ENCODE measurements around the gene XRN1.
"Not testable (repeated sequence)": the region's sequence is repeated elsewhere in the genome, so short reads cannot be mapped to it uniquely, and the experiment has no call there.

XRN1 gene

DNA sequence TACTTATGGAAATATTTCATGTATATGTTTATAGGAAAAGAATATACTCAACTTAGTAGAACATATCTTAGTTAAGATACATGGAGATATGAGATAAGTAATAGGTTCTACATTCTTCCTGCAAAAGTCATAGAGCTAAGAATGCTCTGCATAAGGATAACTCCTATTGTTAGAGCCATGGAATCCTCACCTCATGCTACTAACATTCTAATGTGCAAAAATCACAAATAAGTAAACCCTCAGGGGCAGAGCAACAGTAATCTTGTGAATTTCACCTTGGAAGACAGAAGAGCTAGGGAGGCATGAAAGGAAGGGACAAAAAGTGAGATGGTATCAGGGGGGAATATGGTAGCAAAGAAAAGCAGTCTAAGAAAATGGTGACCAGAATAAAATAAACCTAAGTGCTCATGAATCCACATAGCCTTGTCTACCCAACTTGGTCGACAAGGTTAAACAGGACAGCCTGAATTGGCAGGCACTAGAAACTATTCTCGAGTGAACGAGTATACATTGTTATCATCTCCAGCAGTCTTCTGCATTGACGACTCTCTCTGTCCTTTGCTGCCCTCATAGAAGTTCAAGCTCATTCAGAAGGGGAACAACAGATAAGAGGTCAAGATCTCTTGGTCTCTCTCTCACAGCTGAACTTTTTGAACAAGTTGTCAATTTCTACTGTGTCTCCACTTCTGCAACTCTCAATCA is 52.8 kb downstream of the XRN1 start:
- no peak for DNase-seq (ENCODE audit: low read depth)
- H3K4me3 ChIP-seq (ENCODE audit: low read length): no peak overlapping the region
- TF ChIP-seq, protein P1, sequence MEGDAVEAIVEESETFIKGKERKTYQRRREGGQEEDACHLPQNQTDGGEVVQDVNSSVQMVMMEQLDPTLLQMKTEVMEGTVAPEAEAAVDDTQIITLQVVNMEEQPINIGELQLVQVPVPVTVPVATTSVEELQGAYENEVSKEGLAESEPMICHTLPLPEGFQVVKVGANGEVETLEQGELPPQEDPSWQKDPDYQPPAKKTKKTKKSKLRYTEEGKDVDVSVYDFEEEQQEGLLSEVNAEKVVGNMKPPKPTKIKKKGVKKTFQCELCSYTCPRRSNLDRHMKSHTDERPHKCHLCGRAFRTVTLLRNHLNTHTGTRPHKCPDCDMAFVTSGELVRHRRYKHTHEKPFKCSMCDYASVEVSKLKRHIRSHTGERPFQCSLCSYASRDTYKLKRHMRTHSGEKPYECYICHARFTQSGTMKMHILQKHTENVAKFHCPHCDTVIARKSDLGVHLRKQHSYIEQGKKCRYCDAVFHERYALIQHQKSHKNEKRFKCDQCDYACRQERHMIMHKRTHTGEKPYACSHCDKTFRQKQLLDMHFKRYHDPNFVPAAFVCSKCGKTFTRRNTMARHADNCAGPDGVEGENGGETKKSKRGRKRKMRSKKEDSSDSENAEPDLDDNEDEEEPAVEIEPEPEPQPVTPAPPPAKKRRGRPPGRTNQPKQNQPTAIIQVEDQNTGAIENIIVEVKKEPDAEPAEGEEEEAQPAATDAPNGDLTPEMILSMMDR (conservative IDR thresholded peaks at IDR 0.05; ENCODE audit: low read length): no peak

DNA sequence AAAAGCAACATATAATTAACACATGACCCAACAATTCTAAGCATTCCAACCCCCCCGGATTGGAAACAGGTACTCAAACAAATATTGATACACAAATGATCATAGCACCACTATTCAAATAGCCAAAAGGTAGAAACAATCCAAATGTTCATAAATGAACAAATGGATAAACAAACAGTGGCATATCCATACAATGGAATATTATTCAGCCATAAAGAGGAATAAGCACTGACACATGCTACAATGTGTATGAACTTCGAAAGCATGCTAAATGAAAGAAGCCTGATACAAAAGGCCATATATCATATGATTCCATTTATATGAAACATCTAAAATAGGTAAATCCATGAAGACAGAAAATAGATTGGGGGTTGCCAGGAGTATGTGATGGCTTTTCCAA is 62.8 kb downstream of the XRN1 start:
- H3K4me3 ChIP-seq (ENCODE audit: low read length): no peak overlapping the region
- TF ChIP-seq, protein P1 (conservative IDR thresholded peaks at IDR 0.05; ENCODE audit: low read length): no peak
- DNase-seq (ENCODE audit: low read depth): no peak

DNA sequence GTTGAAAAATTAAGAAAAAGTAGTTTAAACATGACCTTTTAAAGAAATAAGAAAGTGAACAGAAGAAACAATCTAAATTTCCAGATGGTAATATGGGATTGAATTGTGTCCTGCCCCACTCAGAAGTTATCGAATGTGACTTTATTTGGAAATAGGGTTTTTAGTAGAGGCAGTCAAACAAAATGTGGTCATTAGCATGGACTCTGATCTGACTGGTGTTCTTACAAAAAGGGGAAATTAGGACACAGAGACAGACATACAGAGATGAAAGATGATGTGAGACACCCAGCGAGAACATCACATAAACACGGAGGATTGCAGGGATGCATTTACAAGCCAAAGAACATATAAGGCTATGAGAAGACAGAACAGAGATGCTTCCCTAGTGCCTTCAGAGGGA is 73.2 kb downstream of the XRN1 start:
- DNase-seq (ENCODE audit: low read depth): no peak
- no peak overlapping the region for H3K4me3 ChIP-seq (ENCODE audit: low read length)
- TF ChIP-seq, protein P1 (conservative IDR thresholded peaks at IDR 0.05; ENCODE audit: low read length): no peak

DNA sequence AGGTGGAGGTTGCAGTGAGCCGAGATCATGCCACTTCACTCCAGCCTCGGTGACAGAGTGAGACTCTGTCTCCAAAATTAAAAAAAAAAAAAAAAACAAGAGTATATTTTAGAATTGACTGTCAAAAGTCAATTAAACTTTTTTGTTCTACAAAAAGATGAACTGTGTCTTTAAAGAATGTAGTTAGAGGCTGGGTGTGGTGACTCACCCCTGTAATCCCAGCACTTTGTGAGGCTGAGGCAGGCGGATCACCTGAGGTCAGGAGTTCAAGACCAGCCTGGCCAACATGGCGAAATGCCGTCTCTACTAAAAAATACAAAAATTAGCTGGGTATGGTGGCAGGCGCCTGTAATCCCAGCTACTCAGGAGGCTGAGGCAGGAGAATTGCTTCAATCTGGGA is 78.3 kb downstream of the XRN1 start:
- DNase-seq (ENCODE audit: low read depth); H3K4me3 ChIP-seq (ENCODE audit: low read length): not testable (repeated sequence)

DNA sequence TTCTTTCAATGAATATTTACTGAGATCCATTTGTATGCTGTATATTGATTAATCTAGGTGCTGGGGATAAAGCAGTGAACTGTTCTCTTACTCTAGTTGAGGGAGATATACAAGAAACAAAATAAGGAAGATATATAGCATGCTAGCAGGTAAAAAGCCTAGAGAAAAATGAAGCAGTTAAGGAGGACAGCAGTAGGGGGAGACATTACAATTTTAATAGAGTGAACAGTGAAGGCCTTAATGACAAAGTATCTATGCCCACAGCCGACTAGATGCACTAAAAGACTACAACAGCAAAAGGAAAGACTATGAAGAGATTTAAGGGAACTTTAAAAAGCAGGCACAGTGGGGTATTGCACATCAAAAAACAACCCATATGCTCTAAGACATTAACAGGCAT is 81.4 kb downstream of the XRN1 start:
- H3K4me3 ChIP-seq (ENCODE audit: low read length): no peak overlapping the region
- TF ChIP-seq, protein P1 (conservative IDR thresholded peaks at IDR 0.05; ENCODE audit: low read length): 0 out of 2 replicates have a peak, but pooled peaks have one; percentile 9
- DNase-seq (ENCODE audit: low read depth): no peak

DNA sequence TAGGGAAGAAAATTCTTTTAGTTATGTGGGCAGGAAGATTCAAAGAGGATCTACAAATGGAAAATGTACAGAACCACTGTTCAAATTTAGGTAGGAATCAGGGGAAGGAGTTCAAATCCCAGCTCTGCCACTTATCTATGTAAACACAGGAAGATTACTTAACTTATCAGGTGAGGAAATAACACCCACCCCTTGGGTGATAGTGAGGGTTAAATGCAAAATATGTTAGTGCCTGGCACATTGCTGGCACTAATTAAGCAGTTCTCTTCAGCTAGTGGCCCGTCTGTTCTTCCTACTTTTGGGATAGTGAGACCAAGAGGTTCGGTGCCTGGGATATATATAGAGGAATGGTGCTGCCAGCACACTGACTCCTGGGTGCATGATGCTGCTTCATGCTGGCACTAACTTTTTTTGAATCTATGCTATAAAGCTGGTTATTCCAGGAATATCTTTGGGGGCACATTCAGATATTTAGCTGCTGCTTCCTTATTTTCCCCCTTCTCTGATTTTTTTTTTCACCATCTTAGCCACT is 83.8 kb downstream of the XRN1 start:
- TF ChIP-seq, protein P1 (conservative IDR thresholded peaks at IDR 0.05; ENCODE audit: low read length): no peak
- DNase-seq (ENCODE audit: low read depth): no peak
- H3K4me3 ChIP-seq (ENCODE audit: low read length): no peak overlapping the region

DNA sequence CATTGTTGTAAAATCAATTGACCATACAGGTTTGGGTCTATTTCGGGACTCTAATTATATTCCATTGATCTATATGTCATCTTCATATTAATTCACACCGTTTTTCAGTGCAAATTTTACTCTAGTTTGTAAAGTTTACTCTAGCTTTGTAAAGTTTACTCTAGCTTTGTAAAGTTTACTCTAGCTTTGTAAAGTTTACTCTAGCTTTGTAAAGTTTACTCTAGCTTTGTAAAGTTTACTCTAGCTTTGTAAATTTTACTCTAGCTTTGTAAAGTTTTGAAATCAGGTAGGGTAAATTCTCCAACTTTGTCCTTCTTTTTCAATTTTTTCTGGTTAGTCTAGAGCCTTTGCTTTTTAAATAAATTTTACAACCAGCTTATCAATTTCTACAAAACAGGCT is 84.4 kb downstream of the XRN1 start:
- DNase-seq (ENCODE audit: low read depth): not testable (repeated sequence)

DNA sequence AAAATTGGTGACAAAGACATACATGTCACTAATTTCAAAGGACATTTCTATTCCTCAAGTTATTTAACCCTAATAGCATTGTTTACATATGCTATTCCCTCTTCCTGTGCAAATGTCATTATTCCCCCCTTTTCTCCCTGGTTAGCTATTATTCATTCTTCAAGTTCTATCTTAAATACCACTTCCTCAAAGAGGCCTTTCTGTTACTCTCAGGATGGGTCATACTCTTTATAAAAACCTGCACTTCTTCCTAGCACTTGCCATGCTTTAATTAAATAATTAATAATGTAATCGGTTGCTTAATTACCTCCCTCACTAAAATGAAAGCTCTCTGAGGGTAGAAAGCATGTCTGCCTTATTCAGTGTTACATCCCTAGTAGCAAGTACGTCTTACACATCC is 88.5 kb downstream of the XRN1 start:
- H3K4me3 ChIP-seq (ENCODE audit: low read length): no peak overlapping the region
- no peak for DNase-seq (ENCODE audit: low read depth)
- TF ChIP-seq, protein P1 (conservative IDR thresholded peaks at IDR 0.05; ENCODE audit: low read length): no peak

More for the DNA sequence above, 84.4 kb downstream of the XRN1 start:
- H3K4me3 ChIP-seq (ENCODE audit: low read length): not testable (repeated sequence)

Measured in AG10803 (cell line).